ENCODE data around the gene PPWD1.

DNA sequence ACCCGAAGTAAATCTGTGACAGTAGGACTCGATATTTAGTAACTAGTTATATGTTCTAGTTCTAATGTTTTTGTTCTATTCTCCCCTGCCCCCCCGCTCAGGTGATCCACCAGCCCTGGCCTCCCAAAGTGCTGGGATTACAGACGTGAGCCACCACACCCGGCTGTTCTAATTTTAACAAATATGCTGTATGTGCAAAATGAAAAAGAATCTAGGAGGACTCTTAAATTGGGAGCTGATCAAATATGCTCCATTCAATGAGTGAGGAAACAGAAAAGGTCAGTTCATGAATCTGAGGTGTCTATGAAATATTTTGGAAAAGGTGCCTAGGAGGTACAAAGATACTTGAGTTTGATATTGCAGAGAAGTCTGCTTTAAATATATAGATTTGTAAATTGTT, 17.0 kb upstream of the PPWD1 start:
- TF ChIP-seq POLR2AphosphoS5 (IDR thresholded peaks at IDR 0.05; ENCODE audit: low read depth, low read length), result no peak
- TF ChIP-seq, protein P1, sequence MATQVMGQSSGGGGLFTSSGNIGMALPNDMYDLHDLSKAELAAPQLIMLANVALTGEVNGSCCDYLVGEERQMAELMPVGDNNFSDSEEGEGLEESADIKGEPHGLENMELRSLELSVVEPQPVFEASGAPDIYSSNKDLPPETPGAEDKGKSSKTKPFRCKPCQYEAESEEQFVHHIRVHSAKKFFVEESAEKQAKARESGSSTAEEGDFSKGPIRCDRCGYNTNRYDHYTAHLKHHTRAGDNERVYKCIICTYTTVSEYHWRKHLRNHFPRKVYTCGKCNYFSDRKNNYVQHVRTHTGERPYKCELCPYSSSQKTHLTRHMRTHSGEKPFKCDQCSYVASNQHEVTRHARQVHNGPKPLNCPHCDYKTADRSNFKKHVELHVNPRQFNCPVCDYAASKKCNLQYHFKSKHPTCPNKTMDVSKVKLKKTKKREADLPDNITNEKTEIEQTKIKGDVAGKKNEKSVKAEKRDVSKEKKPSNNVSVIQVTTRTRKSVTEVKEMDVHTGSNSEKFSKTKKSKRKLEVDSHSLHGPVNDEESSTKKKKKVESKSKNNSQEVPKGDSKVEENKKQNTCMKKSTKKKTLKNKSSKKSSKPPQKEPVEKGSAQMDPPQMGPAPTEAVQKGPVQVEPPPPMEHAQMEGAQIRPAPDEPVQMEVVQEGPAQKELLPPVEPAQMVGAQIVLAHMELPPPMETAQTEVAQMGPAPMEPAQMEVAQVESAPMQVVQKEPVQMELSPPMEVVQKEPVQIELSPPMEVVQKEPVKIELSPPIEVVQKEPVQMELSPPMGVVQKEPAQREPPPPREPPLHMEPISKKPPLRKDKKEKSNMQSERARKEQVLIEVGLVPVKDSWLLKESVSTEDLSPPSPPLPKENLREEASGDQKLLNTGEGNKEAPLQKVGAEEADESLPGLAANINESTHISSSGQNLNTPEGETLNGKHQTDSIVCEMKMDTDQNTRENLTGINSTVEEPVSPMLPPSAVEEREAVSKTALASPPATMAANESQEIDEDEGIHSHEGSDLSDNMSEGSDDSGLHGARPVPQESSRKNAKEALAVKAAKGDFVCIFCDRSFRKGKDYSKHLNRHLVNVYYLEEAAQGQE (IDR thresholded peaks at IDR 0.05; ENCODE audit: insufficient read depth in 1 of 2, low read depth in 2 of 2, low read length in 2 of 2), result no peak

Measured in PFSK-1 (cell line).